Measurements from ENCODE around the gene PNPLA1. TPM values are rescaled to one million over a fixed set of nuclear protein-coding genes. Genes with fewer than 3 reads are reported as not detected.

The PNPLA1 gene
- total RNA-seq, 1 donor from 2014 or later: not detected

DNA sequence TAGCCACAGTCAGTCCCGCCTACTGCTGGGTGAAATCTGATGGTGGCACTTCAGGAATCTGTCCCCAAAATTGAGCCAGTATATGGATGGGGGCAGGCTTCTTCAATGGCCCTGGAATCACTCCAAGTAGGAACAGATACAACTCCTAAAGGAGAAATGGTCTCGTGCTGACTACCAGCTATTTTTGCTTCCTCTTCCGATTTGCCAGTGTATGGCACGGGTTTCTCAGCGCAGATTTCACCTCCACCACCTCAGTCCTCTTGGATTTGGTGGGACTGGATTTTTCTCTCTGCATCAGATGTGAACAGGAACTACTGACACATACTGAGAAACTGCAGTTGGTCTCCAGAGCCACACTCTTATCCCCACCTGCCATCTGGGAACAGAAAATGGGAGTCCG lies 27.2 kb downstream of the PNPLA1 start:
- Mint-ChIP-seq H3K27me3 (ENCODE audit: insufficient read depth, low read depth) (no peaks in the 10 kb centered on the region), H3K36me3 (no peaks in the 10 kb centered on the region), H3K4me1 (no peaks in the 10 kb centered on the region), H3K9me3 (no peaks in the 10 kb centered on the region), H3K4me3 (no peak overlapping the region), H3K27ac (no peak overlapping the region)
- Histone ChIP-seq H3K27me3 (no peaks in the 10 kb centered on the region), H3K36me3 (no peaks in the 10 kb centered on the region), H3K4me2 (no peak overlapping the region), H3K9me3 (ENCODE audit: low read depth) (no peaks in the 10 kb centered on the region), H3K27ac (no peak overlapping the region), H3K4me1 (no peaks in the 10 kb centered on the region), H3K9ac (no peak overlapping the region), H2AFZ (replicated peaks) (no peak overlapping the region), H3K4me3 (no peak overlapping the region), H3K79me2 (ENCODE audit: low read depth) (no peaks in the 10 kb centered on the region), H3F3A (ENCODE audit: low read depth) (no peaks in the 10 kb centered on the region), H4K20me1 (ENCODE audit: low read depth) (no peaks in the 10 kb centered on the region)
- TF ChIP-seq, protein P1, sequence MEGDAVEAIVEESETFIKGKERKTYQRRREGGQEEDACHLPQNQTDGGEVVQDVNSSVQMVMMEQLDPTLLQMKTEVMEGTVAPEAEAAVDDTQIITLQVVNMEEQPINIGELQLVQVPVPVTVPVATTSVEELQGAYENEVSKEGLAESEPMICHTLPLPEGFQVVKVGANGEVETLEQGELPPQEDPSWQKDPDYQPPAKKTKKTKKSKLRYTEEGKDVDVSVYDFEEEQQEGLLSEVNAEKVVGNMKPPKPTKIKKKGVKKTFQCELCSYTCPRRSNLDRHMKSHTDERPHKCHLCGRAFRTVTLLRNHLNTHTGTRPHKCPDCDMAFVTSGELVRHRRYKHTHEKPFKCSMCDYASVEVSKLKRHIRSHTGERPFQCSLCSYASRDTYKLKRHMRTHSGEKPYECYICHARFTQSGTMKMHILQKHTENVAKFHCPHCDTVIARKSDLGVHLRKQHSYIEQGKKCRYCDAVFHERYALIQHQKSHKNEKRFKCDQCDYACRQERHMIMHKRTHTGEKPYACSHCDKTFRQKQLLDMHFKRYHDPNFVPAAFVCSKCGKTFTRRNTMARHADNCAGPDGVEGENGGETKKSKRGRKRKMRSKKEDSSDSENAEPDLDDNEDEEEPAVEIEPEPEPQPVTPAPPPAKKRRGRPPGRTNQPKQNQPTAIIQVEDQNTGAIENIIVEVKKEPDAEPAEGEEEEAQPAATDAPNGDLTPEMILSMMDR (IDR thresholded peaks at IDR 0.05): no peak
- TF ChIP-seq EZH2phosphoT487 (IDR thresholded peaks at IDR 0.05): no peak
- TF ChIP-seq EZH2 (IDR thresholded peaks at IDR 0.05): no peak
- no peak for DNase-seq (ENCODE audit: low spot score)

DNA sequence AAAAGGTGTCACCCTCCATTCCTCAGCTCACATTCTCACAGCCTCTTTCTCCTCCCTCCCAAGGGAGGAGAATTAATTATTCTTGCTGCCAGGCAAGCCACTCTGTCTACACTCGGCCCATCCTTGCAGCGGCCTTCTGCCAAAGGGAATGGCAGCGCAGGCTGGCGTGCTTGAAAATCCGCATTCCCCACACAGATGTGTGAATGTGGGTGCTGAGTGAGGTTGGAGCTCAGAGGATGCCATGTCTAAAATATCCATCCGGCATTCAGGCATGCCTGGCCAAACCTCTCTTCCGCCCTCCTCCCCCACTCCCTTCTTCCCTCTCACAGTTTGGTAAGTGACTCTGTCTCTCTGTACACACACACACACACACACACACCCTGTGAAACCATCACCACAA lies 27.7 kb downstream of the PNPLA1 start:
- Histone ChIP-seq H4K20me1 (ENCODE audit: low read depth) (no peaks in the 10 kb centered on the region), H3K4me2 (no peak overlapping the region), H3K27ac (no peak overlapping the region), H3K4me1 (no peaks in the 10 kb centered on the region), H3K79me2 (ENCODE audit: low read depth) (no peaks in the 10 kb centered on the region), H3K9me3 (ENCODE audit: low read depth) (no peaks in the 10 kb centered on the region), H3K4me3 (no peak overlapping the region), H2AFZ (replicated peaks) (no peak overlapping the region), H3K27me3 (no peaks in the 10 kb centered on the region), H3K36me3 (no peaks in the 10 kb centered on the region), H3F3A (ENCODE audit: low read depth) (no peaks in the 10 kb centered on the region), H3K9ac (no peak overlapping the region)
- H3K27me3 Mint-ChIP-seq (ENCODE audit: insufficient read depth, low read depth): no peaks in the 10 kb centered on the region
- H3K36me3 Mint-ChIP-seq: no peaks in the 10 kb centered on the region
- DNase-seq (ENCODE audit: low spot score): no peak
- H3K4me3 Mint-ChIP-seq: no peak overlapping the region
- H3K27ac Mint-ChIP-seq: no peak overlapping the region
- no peak for TF ChIP-seq EZH2 (IDR thresholded peaks at IDR 0.05)
- TF ChIP-seq EZH2phosphoT487 (IDR thresholded peaks at IDR 0.05): no peak
- TF ChIP-seq, protein P1 (IDR thresholded peaks at IDR 0.05): no peak
- H3K4me1 Mint-ChIP-seq: peaks cover 3% of the 10 kb centered on the region
- H3K9me3 Mint-ChIP-seq: no peaks in the 10 kb centered on the region

DNA sequence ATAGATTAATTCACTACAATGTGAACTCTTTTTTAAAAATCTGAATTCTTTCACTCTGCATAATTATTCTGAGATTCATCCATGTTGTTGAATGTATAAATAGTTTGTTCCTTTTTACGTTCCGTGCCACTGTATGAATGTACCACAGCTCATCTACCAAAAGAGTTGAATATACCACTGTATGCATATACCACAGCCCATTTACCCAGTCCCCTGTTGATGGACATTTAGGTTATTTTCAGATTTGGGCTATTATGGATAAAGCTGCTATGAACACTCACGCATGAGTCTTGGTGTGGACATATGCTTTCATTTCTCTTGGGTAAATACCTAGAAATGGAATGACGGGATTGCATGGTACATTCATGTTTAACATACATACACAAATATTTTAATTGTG lies 28.2 kb downstream of the PNPLA1 start:
- no peaks in the 10 kb centered on the region for H3K9me3 ChIP-seq (ENCODE audit: low read depth)
- H3K79me2 ChIP-seq (ENCODE audit: low read depth): no peaks in the 10 kb centered on the region
- no peaks in the 10 kb centered on the region for H3K27me3 ChIP-seq
- H2AFZ ChIP-seq (replicated peaks): no peak overlapping the region
- H3K9ac ChIP-seq: no peak overlapping the region
- no peak for TF ChIP-seq EZH2 (IDR thresholded peaks at IDR 0.05)
- TF ChIP-seq, protein P1 (IDR thresholded peaks at IDR 0.05): no peak
- TF ChIP-seq EZH2phosphoT487 (IDR thresholded peaks at IDR 0.05): no peak
- Mint-ChIP-seq H3K36me3 (no peaks in the 10 kb centered on the region), H3K27me3 (ENCODE audit: insufficient read depth, low read depth) (no peaks in the 10 kb centered on the region), H3K4me1 (peaks cover 6% of the 10 kb centered on the region), H3K27ac (no peak overlapping the region), H3K4me3 (no peak overlapping the region), H3K9me3 (no peaks in the 10 kb centered on the region)
- no peak overlapping the region for H3K27ac ChIP-seq
- H3K4me1 ChIP-seq: no peaks in the 10 kb centered on the region
- no peak overlapping the region for H3K4me3 ChIP-seq
- no peak for DNase-seq (ENCODE audit: low spot score)
- no peaks in the 10 kb centered on the region for H3F3A ChIP-seq (ENCODE audit: low read depth)
- no peaks in the 10 kb centered on the region for H4K20me1 ChIP-seq (ENCODE audit: low read depth)
- no peaks in the 10 kb centered on the region for H3K36me3 ChIP-seq
- no peak overlapping the region for H3K4me2 ChIP-seq

Measured in neural progenitor cell (in vitro differentiated cells).